22Rv1 (cell line): ENCODE results near the gene RAD51.

Experiments used
- ZFX ChIP-seq: fragments of 450-650 bp; IDR thresholded peaks from 2 replicates; pipeline ENCODE4 v1.6.1; 2017; ENCODE audit warnings: antibody characterized with exemption, borderline replicate concordance
- TF ChIP-seq, protein P1 (sequence below): fragments of 450-650 bp; IDR thresholded peaks from 2 replicates; pipeline ENCODE4 v1.5.1; 2017; ENCODE audit warnings: mild to moderate bottlenecking

DNA sequence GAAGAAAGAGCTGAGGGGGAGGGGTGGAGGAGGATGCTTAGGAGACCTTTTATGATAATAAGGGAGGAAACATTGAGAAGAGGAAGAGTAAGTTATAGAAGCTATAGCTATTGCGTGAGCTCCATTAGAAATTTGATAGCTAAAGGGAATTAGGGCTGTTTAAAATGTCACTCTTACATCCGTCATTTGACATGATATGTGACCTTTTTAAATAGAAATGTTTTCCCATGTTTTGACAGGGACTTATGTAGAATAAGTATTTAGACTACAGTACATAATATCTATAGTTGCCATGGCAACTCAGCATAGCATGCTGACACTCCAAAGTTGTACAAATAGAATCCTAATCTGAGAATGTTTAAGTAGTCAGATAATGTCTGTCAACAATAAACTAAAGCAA is 19.2 kb downstream of the RAD51 start:
- TF ChIP-seq, protein P1, sequence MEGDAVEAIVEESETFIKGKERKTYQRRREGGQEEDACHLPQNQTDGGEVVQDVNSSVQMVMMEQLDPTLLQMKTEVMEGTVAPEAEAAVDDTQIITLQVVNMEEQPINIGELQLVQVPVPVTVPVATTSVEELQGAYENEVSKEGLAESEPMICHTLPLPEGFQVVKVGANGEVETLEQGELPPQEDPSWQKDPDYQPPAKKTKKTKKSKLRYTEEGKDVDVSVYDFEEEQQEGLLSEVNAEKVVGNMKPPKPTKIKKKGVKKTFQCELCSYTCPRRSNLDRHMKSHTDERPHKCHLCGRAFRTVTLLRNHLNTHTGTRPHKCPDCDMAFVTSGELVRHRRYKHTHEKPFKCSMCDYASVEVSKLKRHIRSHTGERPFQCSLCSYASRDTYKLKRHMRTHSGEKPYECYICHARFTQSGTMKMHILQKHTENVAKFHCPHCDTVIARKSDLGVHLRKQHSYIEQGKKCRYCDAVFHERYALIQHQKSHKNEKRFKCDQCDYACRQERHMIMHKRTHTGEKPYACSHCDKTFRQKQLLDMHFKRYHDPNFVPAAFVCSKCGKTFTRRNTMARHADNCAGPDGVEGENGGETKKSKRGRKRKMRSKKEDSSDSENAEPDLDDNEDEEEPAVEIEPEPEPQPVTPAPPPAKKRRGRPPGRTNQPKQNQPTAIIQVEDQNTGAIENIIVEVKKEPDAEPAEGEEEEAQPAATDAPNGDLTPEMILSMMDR, result no peak
- TF ChIP-seq ZFX, result no peak
